Measurements from ENCODE around the gene DIS3L2. TPM values are rescaled to one million over a fixed set of nuclear protein-coding genes. Genes with fewer than 3 reads are reported as not detected.

The DIS3L2 gene
- total and polyA plus RNA-seq, 2 of the 8 experiments (the other 6 are each of a cell fraction or from before 2014, with no cell fraction given), result 11.5 to 21.6 TPM

DNA sequence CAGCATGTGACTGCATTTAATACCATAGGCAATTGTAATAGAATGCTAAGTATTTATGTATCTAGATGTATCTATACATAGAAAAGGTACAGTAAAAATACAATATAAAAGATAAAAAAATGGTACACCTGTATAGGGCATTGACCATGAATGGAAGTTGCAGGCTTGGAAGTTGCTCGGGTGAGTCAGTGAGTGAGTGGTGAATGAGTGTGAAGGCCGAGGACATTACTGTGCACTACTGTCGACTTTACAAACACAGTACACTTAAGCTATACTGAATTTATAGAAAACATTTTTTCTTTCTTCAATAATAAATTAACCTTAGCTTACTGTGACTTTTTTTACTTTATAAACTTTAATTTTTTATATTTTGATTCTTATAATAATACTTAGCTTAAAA is 8.9 kb downstream of the DIS3L2 start (continued):
- no peak for TF ChIP-seq CHD2 (IDR thresholded peaks at IDR 0.05; ENCODE audit: low read length)
- no peak for TF ChIP-seq TEAD4 (IDR thresholded peaks at IDR 0.05; ENCODE audit: low read depth, low read length)

Measured in H1 (cell line).